ENCODE measurements around the gene ST8SIA5.

Gene ST8SIA5

GRCh38 chr18:46636040-46636630 is 120.7 kb downstream of the ST8SIA5 start:
- POLR2A ChIA-PET = no interaction called here
- DNase-seq (ENCODE audit: extremely low spot score) = no peak
- CTCF ChIA-PET = interaction anchor here (1.5 kb wide), 1 partner anchor 13 kb away, joined by 3 read pairs; no protein-coding TSS in a partner anchor
- no peak for TF ChIP-seq CTCF (IDR thresholded peaks at IDR 0.05; ENCODE audit: control extremely low read depth, extremely low read depth, low read depth, missing control alignments)

- no peak for DNase-seq (ENCODE audit: extremely low spot score)
- no peak for TF ChIP-seq CTCF (IDR thresholded peaks at IDR 0.05; ENCODE audit: control extremely low read depth, extremely low read depth, low read depth, missing control alignments)
- ChIA-PET POLR2A (no interaction called here), CTCF (interaction anchor here (1.0 kb wide), 1 partner anchor 9 kb away, joined by 4 read pairs; no protein-coding TSS in a partner anchor)
Observed at GRCh38 chr18:46632401-46633071, 124.3 kb downstream of the ST8SIA5 start.

- ChIA-PET POLR2A (no interaction called here), CTCF (interaction anchor here (1.2 kb wide), 1 partner anchor 350 kb away, joined by 4 read pairs; no protein-coding TSS in a partner anchor)
- no peak for DNase-seq (ENCODE audit: extremely low spot score)
- no peak for TF ChIP-seq CTCF (IDR thresholded peaks at IDR 0.05; ENCODE audit: control extremely low read depth, extremely low read depth, low read depth, missing control alignments)
Observed at GRCh38 chr18:46630991-46631390, 125.9 kb downstream of the ST8SIA5 start.

GRCh38 chr18:46630160-46630559 is 126.7 kb downstream of the ST8SIA5 start:
- CTCF ChIA-PET = interaction anchor here (1.2 kb wide), 1 partner anchor 349 kb away, joined by 4 read pairs; no protein-coding TSS in a partner anchor
- TF ChIP-seq CTCF (IDR thresholded peaks at IDR 0.05; ENCODE audit: control extremely low read depth, extremely low read depth, low read depth, missing control alignments) = no peak
- DNase-seq (ENCODE audit: extremely low spot score) = no peak
- POLR2A ChIA-PET = no interaction called here

- TF ChIP-seq CTCF (IDR thresholded peaks at IDR 0.05; ENCODE audit: control extremely low read depth, extremely low read depth, low read depth, missing control alignments) = no peak
- ChIA-PET POLR2A (no interaction called here), CTCF (no interaction called here)
- DNase-seq (ENCODE audit: extremely low spot score) = no peak
Observed at GRCh38 chr18:46629361-46629760, 127.5 kb downstream of the ST8SIA5 start.

GRCh38 chr18:46628206-46628605 is 128.6 kb downstream of the ST8SIA5 start:
- ChIA-PET CTCF (interaction anchor here (1.2 kb wide), 1 partner anchor 29 kb away, joined by 3 read pairs; no protein-coding TSS in a partner anchor), POLR2A (no interaction called here)
- TF ChIP-seq CTCF (IDR thresholded peaks at IDR 0.05; ENCODE audit: control extremely low read depth, extremely low read depth, low read depth, missing control alignments) = no peak
- no peak for DNase-seq (ENCODE audit: extremely low spot score)

All from GM10248 (cell line).